CD14-positive monocyte (primary cell): ENCODE results near the gene SAFB2. TPM values are rescaled to one million over a fixed set of nuclear protein-coding genes. Genes with fewer than 3 reads are reported as not detected.

ENCODE experiments used
- DNase-seq, 3 donors: peaks; one replicate each; pipeline ENCODE4 v3.0.0-alpha.2; 2011 to 2022
- H2AFZ ChIP-seq: 2 replicates; pipeline ENCODE4 v1.6.0; 2012; ENCODE audit warnings: mild to moderate bottlenecking, low read depth, low read length, inconsistent platforms; ENCODE audit not compliant: insufficient read depth, poor library complexity, severe bottlenecking
- H3K27ac ChIP-seq, 2 donors: 1 replicate in 1 of 2; 2 replicates in 1 of 2; pipeline ENCODE4 v1.5.1; 2012 to 2013; ENCODE audit warnings: low read length in 2 of 2, control low read depth in 1 of 2, inconsistent platforms in 1 of 2, low read depth in 1 of 2, mild to moderate bottlenecking in 1 of 2
- H3K27me3 ChIP-seq, 2 donors: one replicate each; pipeline versions ENCODE4 v1.6.0 to v1.6.1; 2011 to 2013; ENCODE audit warnings: low read length in 2 of 2; ENCODE audit not compliant: control insufficient read depth in 2 of 2, insufficient read depth in 2 of 2
- H3K36me3 ChIP-seq, 2 donors: replicated peaks in 1 of 2; 1 replicate in 1 of 2; 2 replicates in 1 of 2; pipeline versions ENCODE4 v1.5.1 to v1.6.1; 2012 to 2013; ENCODE audit warnings: low read length in 2 of 2, control low read depth in 1 of 2, inconsistent platforms in 1 of 2, mild to moderate bottlenecking in 1 of 2; ENCODE audit not compliant: insufficient read depth in 2 of 2, control insufficient read depth in 1 of 2
- H3K4me1 ChIP-seq, 2 donors: 1 replicate in 1 of 2; 2 replicates in 1 of 2; pipeline versions ENCODE4 v1.5.1 to v1.6.1; 2012 to 2013; ENCODE audit warnings: low read length in 2 of 2, control low read depth in 1 of 2, inconsistent platforms in 1 of 2, mild to moderate bottlenecking in 1 of 2, moderate library complexity in 1 of 2; ENCODE audit not compliant: insufficient read depth in 2 of 2, control insufficient read depth in 1 of 2
- H3K4me2 ChIP-seq: replicated peaks from 2 replicates; pipeline ENCODE3; 2012; ENCODE audit warnings: low read length, moderate library complexity, mild to moderate bottlenecking; ENCODE audit not compliant: poor library complexity, severe bottlenecking; ENCODE audit errors: extremely low read depth
- H3K4me3 ChIP-seq, 3 experiments: fragments of 200-600 bp in 1 of 3; sonication (generic) in 1 of 3; replicated peaks in 1 of 3; 1 replicate in 2 of 3; 2 replicates in 1 of 3; pipeline ENCODE4 v1.5.1; 2011 to 2013; ENCODE audit warnings: low read length in 3 of 3, mild to moderate bottlenecking in 3 of 3, control low read depth in 2 of 3, low read depth in 2 of 3, inconsistent platforms in 1 of 3, moderate library complexity in 1 of 3
- H3K79me2 ChIP-seq: 2 replicates; pipeline ENCODE4 v1.6.0; 2012; ENCODE audit warnings: mild to moderate bottlenecking, control low read depth, inconsistent platforms, low read length, moderate library complexity; ENCODE audit not compliant: insufficient read depth
- H3K9ac ChIP-seq: 2 replicates; pipeline ENCODE4 v1.6.0; 2017; ENCODE audit warnings: low read length, mild to moderate bottlenecking; ENCODE audit not compliant: insufficient read depth, poor library complexity, severe bottlenecking
- H3K9me3 ChIP-seq, 2 donors: replicated peaks in 1 of 2; 1 replicate in 1 of 2; 2 replicates in 1 of 2; pipeline versions ENCODE4 v1.5.1 to v1.6.1; 2012 to 2013; ENCODE audit warnings: low read length in 2 of 2, control low read depth in 1 of 2; ENCODE audit not compliant: control insufficient read depth in 1 of 2, insufficient read depth in 1 of 2
- H4K20me1 ChIP-seq: 2 replicates; pipeline ENCODE4 v1.6.0; 2012; ENCODE audit warnings: mild to moderate bottlenecking, low read length, control low read depth, moderate library complexity; ENCODE audit not compliant: insufficient read depth
- H3K27ac Mint-ChIP-seq, 7 donors: one replicate each; pipeline ENCODE4 v1.8.0; 2020; ENCODE audit warnings: mild to moderate bottlenecking in 7 of 7, mixed read lengths in 7 of 7, moderate library complexity in 6 of 7, inconsistent platforms in 2 of 7
- H3K27me3 Mint-ChIP-seq, 3 donors: one replicate each; pipeline ENCODE4 v1.8.0; 2021 to 2022; ENCODE audit warnings: low read depth in 3 of 3, mild to moderate bottlenecking in 3 of 3, mixed read lengths in 3 of 3, moderate library complexity in 3 of 3, inconsistent platforms in 1 of 3
- H3K36me3 Mint-ChIP-seq, 2 donors: one replicate each; pipeline ENCODE4 v1.8.0; 2020; ENCODE audit warnings: mixed read lengths in 2 of 2, inconsistent platforms in 1 of 2, mild to moderate bottlenecking in 1 of 2
- H3K4me1 Mint-ChIP-seq: one replicate; pipeline ENCODE4 v1.8.0; 2020; ENCODE audit warnings: mild to moderate bottlenecking, mixed read lengths
- H3K4me3 Mint-ChIP-seq, 2 donors: one replicate each; pipeline ENCODE4 v1.8.0; 2020; ENCODE audit warnings: mild to moderate bottlenecking in 2 of 2, mixed read lengths in 2 of 2, moderate library complexity in 1 of 2
- H3K9me3 Mint-ChIP-seq, 7 donors: one replicate each; pipeline ENCODE4 v1.8.0; 2020 to 2022; ENCODE audit warnings: mixed read lengths in 7 of 7, mild to moderate bottlenecking in 6 of 7, moderate library complexity in 6 of 7, inconsistent platforms in 2 of 7
- CTCF ChIP-seq: fragments of 200-600 bp; IDR thresholded peaks from one replicate; pipeline ENCODE4 v1.8.0; 2022; ENCODE audit warnings: antibody characterized with exemption, mild to moderate bottlenecking
- WGBS: methylation state at CpG from one replicate; pipeline ENCODE4 v1.1.5; 2013; ENCODE audit warnings: missing lambda C conversion rate; ENCODE audit not compliant: insufficient coverage; 5-methylcytosine and 5-hydroxymethylcytosine counted together
- intact Hi-C, 2 donors: fragments of 100-400 bp; cut with micrococcal nuclease; formaldehyde crosslinking; loops; one replicate each; pipeline versions ENCODE4 v1.15.0 to v1.15.1; 2023
- polyA plus RNA-seq, 3 donors: library from polyadenylated mRNA; depleted of rRNA in 1 of 3; unstranded in 2 of 3; stranded (reverse) in 1 of 3; fragments of 300-500 nt in 2 of 3; fragments of >200 nt in 1 of 3; fragmentation: Illumina TruSeq in 2 of 3; gene quantifications; 1 replicate in 2 of 3; 2 replicates in 1 of 3; pipeline ENCODE4 v1.2.3, GENCODE V29; 2012 to 2021

SAFB2 gene
- polyA plus RNA-seq, 3 donors: 7.5 to 53.4 (median 14.7) TPM

- Mint-ChIP-seq H3K9me3 (no peaks in the 10 kb centered on the region), H3K4me3 (no peak overlapping the region), H3K27me3 (no peaks in the 10 kb centered on the region), H3K36me3 (peaks cover 86 to 92% of the 10 kb centered on the region in 2 donors), H3K4me1 (no peaks in the 10 kb centered on the region), H3K27ac (peak overlapping the region in 1 of 7 donors; percentile 37)
- no peak for DNase-seq
- no peaks in the 10 kb centered on the region for H3K4me1 ChIP-seq
- WGBS: 100% methylated on average over 5 of the region's 5 CpGs
- TF ChIP-seq CTCF: no peak
- H3K27me3 ChIP-seq: no peaks in the 10 kb centered on the region
- no peak overlapping the region for H3K9ac ChIP-seq
- H2AFZ ChIP-seq: no peak overlapping the region
- H3K4me3 ChIP-seq: no peak overlapping the region
- H4K20me1 ChIP-seq: peaks cover 83% of the 10 kb centered on the region
- no peak overlapping the region for H3K4me2 ChIP-seq
- no peak overlapping the region for H3K27ac ChIP-seq
- intact Hi-C loops: no loop called here
- H3K9me3 ChIP-seq: no peaks in the 10 kb centered on the region
- peaks cover 16% of the 10 kb centered on the region for H3K79me2 ChIP-seq
- peaks cover 88 to 94% of the 10 kb centered on the region in 2 donors for H3K36me3 ChIP-seq
Measured at GRCh38 chr19:5651361-5651760, 28.8 kb upstream of the SAFB2 start.

GRCh38 chr19:5648464-5648863 lies 25.9 kb upstream of the SAFB2 start:
- intact Hi-C loops: no loop called here
- H3K9me3 Mint-ChIP-seq: no peaks in the 10 kb centered on the region
- H3K27me3 ChIP-seq: no peaks in the 10 kb centered on the region
- DNase-seq: no peak
- no peaks in the 10 kb centered on the region for H3K27me3 Mint-ChIP-seq
- no peaks in the 10 kb centered on the region for H3K4me1 ChIP-seq
- H3K79me2 ChIP-seq: peaks cover 45% of the 10 kb centered on the region
- no peak overlapping the region for H3K4me3 ChIP-seq
- peaks cover 88 to 95% of the 10 kb centered on the region in 2 donors for H3K36me3 ChIP-seq
- H3K9ac ChIP-seq: no peak overlapping the region
- no peak overlapping the region for H3K4me3 Mint-ChIP-seq
- no peak overlapping the region for H2AFZ ChIP-seq
- 100% methylated on average over 1 of the region's 11 CpGs for WGBS
- H3K4me1 Mint-ChIP-seq: no peaks in the 10 kb centered on the region
- H3K27ac ChIP-seq: no peak overlapping the region
- no peaks in the 10 kb centered on the region for H3K9me3 ChIP-seq
- H3K27ac Mint-ChIP-seq: no peak overlapping the region
- peaks cover 89% of the 10 kb centered on the region for H4K20me1 ChIP-seq
- no peak for TF ChIP-seq CTCF
- peaks cover 88 to 94% of the 10 kb centered on the region in 2 donors for H3K36me3 Mint-ChIP-seq
- no peak overlapping the region for H3K4me2 ChIP-seq
